Esophagus muscularis mucosa (tissue), 4 donors: Measurements from ENCODE around the gene SGIP1.
"Not testable (repeated sequence)": the region's sequence is repeated elsewhere in the genome, so short reads cannot be mapped to it uniquely, and the experiment has no call there.

ENCODE experiments used
- CTCF ChIP-seq, 3 experiments: fragments of 200-600 bp in 2 of 3; fragments of 450-650 bp in 1 of 3; sonication (generic) in 2 of 3; IDR thresholded peaks; one replicate each; pipeline ENCODE4 v1.5.1; 2017 to 2019; ENCODE audit warnings: antibody characterized with exemption in 3 of 3, mild to moderate bottlenecking in 2 of 3, moderate library complexity in 1 of 3
- EP300 ChIP-seq: sonication (generic); formaldehyde crosslinking; IDR thresholded peaks from one replicate; pipeline ENCODE4 v1.6.1; 2017; ENCODE audit warnings: antibody characterized with exemption
- POLR2A ChIP-seq: fragments of 450-650 bp; IDR thresholded peaks from one replicate; pipeline ENCODE4 v1.6.1; 2017; ENCODE audit warnings: antibody characterized with exemption, moderate library complexity, mild to moderate bottlenecking, low read depth
- POLR2AphosphoS5 ChIP-seq, 2 donors: sonication (generic); formaldehyde crosslinking; IDR thresholded peaks; one replicate each; pipeline ENCODE4 v1.6.1; 2017; ENCODE audit warnings: antibody characterized with exemption in 2 of 2

- TF ChIP-seq POLR2AphosphoS5 (IDR thresholded peaks at IDR 0.05); CTCF (IDR thresholded peaks at IDR 0.05); POLR2A; EP300: not testable (repeated sequence)
These were observed 200.6 kb downstream of the SGIP1 start for GRCh38 chr1:66734531-66734930.
